HG02943 (cell line): Measurements from ENCODE around the gene TMCC1.
"Not testable (repeated sequence)": the region's sequence is repeated elsewhere in the genome, so short reads cannot be mapped to it uniquely, and the experiment has no call there.

Source experiments
- ATAC-seq: cut with Tn5 transposase; IDR thresholded peaks from one replicate; pipeline ENCODE4 v1.9.1; 2021; ENCODE audit warnings: mild to moderate bottlenecking, low read depth, moderate library complexity; ENCODE audit not compliant: unreplicated experiment

The TMCC1 gene

DNA sequence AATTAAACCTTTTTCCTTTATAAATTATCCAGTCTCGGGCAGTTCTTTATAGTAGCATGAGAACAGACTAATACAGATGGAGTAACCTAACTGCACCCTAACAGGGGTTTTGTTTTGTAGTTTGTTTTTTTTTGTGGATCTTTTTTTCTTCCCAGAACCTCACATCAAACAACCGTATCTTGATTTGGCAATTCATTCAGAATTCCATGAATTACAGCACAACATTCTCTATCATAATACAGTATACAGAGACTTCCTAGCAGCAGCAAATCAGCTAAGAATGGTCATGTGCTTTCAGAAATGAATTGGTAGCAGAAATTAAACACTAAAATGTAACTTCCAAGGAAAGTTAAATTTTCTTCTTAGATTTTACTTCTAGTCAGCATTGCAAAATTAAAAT, 114.6 kb downstream of the TMCC1 start:
- no peak for ATAC-seq

DNA sequence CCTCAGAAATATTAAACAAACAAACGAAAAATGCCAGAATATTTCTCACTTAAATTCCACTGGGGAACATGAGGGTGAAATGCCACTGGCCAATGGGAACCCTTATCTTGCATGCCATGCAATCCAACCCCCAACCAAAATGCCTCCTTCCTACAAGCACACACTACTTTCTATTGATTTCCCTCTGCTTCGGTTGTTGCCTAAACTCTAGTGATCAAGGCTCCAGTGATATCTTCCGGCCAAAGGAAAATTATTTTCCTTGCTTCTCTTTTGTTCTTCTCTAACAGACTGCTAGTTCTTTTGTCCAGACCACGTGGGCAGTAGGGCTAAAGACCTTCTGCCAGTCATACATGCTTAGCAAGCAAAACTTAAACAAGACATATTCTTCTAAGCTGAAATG, 115.7 kb downstream of the TMCC1 start:
- ATAC-seq = no peak

DNA sequence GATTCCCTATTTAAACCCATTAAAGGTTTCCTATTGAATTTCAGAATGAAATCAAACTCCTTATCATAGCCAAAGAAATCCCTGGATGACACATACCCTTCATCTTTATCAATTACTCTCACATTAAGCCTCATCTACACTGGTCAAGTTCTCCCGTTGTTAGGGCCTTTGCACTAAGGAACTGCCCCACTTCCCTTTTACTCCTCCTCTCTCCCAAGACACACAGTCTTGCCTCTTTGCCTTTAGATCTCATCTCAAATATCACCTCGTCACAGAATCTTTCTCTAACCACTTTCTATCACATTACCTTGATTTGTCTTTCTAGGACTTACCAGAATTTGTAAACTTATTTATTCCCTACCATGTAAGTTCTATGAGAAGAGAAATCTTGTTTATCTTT, 117.6 kb downstream of the TMCC1 start:
- no peak for ATAC-seq

DNA sequence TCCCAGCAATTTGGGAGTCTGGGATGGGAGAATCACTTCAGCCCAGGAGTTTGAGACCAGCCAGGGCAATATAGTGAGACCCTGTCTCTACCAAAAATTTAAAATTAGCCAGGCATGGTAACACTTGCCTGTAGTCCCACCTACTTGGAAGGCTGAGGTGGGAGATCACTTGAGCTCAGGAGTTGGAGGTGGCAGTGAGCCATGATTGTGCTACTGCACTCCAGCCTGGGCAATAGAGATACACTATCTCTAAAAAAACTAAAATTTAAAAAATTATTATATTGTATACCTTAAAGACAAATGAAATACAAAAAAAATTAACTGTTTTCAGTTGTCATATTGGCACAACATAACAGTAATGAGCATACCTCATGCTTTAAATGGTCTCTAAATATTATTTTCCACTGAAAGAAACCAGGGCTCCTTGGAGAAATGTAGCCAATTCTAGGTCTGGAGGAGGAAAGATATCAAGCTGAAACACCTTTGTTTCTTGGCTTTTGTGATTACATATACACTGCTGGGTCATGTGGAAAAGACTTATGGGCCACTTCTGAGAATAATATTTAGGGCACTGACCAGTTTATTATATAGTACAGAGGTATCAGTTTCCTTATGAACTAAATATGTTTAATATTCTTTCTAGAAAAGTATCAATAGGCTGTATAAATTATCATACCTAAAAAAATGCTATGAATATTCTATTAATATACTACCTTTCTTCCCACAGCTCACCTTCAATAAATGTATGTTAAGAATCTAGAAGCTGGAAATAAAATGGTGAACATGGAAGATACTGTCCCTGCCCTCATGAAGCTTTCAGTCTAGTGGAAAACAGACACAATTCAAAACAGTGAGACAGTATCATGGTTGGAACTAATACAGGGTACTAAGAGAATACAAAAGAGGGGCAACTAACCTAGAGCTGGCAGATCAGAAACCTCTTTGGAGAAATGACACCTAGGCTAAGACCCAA, 119.5 kb downstream of the TMCC1 start:
- ATAC-seq = no peak

DNA sequence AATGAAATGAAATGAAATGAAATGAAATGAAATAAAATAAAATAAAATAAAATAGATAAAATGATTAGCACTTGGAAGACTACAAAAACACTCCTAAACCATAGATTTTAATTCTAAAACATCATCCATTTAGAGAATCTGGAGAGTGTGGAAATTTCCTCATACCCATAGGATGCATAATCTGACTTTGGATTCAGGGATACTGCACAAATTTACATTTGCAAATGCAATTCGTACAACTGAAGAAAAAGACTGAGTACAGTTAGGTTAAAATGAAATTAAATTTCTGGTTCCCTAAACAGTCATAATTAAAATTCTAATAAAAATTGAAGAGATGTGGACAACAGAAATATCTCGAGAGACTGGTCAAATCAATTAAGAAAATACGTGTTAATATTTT, 122.9 kb downstream of the TMCC1 start:
- ATAC-seq = no peak

DNA sequence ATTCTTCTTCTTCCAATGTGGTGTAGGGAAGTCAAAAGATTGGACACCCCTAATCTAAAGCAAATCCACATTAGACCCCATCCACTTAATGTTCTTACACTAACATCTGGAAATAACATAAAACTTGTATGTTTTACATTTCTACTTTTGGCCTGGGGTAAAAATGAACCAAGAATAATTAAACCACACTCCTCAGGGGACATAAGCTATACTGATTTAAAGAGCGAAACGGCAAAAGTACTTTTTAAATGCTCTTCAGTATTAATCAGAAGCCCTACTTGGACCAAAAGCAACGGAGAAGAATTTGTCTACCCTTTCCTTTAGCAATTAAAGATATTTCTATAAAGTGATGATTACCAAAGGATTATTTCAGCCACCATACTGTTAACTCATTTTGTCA, 123.9 kb downstream of the TMCC1 start:
- ATAC-seq = no peak

DNA sequence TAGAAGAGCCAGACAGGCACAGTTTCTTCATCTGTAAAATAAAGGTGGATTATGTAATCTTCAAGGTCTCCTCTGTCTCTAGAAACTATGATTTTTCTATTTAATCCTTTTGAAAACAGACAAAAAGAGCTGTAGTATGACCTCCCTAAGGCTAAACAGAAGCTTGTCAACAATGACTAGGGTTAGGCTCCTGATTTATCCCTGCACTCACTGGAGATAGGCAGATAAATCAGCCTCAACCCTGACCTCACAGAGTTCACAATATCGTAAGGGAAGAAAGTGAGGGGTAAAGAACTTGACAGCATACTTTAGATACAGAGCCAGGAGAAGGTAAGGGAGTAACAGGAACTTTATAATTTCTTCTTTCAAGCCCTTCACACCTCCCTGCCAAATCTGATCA, 124.8 kb downstream of the TMCC1 start:
- ATAC-seq = no peak

DNA sequence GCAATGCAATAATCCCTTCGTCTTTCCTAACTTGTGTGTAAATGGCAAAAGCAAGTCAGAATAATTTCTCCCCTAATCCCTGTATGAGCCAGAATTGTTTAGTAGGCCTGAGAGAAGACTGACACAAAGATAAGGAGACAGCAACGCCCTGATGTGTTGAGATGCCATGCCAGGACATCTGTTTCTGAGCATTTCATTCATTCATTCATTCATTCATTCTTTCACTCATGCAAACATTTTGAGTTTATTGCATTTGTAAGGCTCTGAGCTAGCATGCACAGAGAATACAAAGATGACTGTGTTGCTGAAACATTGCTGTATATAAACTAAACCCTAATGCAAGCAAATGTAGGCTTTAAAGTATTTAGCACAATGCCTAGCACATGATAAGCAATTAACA, 127.4 kb downstream of the TMCC1 start:
- no peak for ATAC-seq

DNA sequence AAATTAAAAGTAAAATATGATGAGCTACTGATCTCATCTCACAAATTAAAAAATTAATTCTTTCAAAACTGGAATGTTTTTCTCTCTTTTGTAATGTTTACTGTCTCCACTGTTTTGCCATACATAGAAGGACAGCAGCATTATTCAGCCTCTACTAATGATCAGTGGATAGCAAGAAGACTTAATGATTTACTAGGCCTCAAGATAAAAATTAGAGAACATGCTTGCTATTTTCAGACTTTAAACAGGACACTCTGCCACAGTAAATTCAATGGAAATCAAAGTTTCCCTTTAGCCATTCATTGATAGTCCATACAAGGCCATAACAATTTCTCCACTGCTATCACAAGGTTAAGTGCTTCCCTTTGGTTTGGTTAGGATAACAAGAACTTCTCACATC, 129.4 kb downstream of the TMCC1 start:
- ATAC-seq = no peak

DNA sequence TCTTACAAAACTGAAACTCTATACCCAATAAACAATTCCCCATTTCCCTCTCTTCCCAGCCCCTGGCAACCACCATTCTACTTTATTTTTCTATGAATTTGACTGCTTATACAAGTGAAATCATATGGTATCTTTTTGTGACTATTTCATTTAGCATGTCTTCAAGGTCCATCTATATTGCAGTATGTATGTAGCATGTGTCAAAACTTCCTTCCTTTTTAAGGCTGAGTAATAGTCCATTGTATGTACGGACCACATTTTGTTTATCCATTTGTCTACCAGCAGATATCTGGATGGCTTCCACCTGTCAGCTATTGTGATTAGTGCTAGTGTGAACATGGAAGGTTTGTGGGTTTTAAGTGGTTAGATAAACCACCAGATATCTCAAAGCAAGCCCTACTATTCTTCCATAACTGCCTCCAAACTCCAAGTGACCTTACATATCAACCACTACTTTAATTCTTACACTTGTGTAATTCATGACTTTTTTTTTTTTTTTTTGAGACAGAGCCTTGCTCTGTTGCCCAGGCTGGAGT, 134.7 kb downstream of the TMCC1 start:
- ATAC-seq = no peak

DNA sequence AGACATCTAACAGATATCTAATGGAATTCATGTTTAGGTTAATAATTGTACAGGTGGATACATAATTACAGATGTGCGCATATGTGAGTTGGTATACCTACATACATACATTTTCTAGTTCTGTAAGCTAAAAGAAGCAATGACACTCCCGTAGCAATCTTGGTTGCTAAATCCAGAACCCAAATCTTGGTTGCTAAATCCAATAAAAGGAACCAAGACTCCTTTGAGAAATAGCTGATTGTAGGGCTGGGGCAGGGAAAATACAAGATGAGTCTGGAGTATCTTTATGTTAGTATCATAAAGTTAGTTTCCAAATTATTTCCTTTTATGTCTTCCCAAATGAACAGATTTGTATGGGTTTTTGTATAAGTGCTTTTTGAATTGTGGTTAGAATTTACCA, 135.2 kb downstream of the TMCC1 start:
- ATAC-seq = no peak

DNA sequence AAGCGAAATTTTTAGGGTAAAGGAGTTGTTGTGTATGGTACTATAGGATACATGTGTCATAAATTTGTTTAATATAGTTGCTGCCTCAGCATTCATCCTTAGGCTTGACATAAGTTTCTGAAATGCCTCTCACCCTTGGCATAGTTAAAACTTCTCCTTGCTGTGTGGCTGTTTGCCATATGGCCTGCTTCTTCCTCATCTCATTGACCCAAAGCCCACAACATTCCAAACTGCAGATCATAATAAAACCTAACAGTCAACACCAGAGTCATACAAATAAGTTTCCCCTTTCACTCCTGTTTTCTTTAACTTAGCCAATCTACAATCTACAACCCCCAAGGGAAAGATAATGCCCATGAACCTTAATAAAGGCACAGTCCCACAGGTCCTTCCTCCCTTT, 136.6 kb downstream of the TMCC1 start:
- ATAC-seq = no peak

DNA sequence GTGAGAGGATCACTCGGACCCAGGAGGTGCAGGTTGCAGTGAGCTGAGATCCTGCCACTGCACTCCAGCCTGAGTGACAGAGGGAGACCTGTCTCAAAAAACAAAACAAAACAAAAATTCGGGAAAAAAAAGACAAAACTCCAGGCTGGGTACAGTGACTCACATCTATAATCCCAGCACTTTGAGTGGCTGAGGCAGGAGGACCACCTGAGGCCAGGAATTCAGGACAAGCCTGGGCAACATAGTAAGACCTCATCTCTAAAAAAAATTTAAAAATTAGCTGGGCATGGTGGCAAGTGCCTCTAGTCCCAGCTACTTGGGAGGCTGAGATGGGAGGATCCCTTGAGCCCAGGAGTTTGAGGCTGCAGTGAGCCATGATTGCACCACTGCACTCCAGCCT, 142.4 kb downstream of the TMCC1 start:
- not testable (repeated sequence) for ATAC-seq

DNA sequence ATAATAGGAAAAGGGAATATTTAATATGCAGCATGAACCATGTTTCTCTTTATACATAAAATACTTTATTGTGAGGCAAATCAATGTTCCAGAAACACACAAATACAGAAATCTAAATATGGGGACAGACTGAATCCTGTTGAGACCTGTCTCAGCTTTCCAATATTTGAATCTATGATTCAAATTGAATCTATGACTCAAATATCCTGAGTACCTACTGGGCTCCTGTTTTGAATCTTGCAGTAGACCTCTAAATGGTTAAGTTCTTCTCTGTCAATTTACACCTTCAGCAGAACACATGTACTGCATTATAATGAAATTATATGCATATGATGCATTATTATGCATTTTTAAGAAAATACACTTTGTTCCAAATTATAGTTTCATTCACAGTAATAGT, 143.8 kb downstream of the TMCC1 start:
- ATAC-seq = no peak

DNA sequence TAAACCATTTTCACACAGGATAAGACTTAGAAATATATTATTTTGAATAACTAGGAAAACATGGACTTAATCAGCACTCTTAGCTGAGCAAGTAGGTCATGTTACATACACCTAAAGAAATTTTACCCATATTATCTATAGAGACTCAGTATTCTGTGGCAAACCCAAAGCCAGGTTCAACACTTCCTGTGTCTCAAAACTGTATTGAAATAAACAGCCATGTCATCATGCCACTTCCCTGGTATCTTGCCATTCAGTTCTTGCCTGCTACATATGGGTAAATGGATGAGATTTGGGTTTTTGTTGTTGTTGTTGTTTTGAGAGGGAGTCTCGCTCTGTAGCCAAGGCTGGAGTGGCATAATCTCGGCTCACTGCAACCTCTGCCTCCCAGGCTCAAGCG, 145.5 kb downstream of the TMCC1 start:
- no peak for ATAC-seq

DNA sequence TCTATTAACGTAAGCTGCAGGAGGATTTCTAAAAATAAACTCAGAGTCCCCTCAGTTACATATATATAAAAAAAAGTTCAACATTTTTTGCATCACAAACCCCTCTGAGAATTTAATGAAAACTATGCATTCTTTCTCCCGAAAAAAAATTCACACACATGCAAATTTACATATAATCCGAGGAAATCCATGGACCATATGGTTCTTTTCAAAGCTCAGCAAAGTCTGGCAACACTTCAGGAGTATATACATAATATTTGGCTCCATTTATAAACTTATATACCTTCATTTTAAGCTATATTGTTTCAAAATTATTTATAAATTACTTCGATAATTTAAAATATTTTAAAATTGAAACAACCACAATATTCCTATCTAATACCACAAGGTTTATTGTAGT, 146.4 kb downstream of the TMCC1 start:
- no peak for ATAC-seq

DNA sequence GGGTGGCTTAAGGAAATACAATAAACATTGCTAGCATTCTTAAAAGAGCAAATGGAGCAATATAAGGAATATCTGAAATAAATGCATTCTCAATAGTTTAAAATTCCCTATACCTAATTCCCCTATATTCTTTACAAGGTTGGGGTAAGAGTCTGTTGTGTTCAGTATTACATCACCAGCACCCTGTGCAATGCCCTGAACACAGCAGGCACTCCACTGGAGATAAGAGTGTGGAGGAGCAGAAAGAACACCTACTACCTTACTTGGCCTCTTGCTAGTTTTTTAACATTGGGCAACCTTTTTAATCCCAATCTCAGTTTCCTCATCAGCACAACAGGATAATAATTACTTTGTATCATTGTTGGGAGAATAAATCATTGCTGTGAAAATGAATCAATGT, 146.9 kb downstream of the TMCC1 start:
- ATAC-seq = no peak

DNA sequence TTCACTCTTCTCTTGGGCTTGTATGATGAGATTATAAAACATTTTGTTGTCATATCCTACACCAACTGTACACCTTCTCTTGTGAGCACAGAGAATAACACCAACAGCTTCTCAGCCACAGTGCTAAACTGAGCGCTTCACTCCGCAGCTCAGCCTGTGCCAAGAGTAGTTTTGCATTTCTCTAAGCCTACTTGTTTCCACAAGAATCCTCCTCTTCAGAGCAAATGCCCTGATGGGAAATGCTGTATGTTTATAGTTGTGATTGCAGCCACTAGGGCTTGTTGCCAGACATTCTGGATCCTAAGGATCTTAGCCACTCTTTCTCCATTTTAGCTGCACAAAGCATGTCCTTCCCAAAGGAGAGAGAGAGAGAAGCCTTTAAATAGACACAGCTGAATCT, 148.3 kb downstream of the TMCC1 start:
- no peak for ATAC-seq

DNA sequence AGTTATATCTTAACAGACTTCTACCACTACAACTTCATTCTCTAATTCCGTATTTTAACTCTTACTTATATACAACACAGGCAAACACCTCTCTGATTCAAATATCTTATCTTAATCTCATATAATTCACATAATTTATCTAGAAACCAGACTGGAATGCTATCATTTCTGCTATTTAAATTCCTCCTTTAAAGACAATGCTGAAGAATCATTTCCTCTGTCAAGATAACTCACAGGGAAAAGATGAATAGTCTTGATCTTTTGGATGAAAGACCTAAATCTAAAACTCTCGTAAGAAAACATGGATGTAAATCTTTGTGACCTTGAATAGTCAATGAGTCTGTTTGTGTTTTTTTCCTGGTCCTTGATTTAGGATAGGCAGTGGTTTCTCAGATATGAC, 151.7 kb downstream of the TMCC1 start:
- no peak for ATAC-seq

DNA sequence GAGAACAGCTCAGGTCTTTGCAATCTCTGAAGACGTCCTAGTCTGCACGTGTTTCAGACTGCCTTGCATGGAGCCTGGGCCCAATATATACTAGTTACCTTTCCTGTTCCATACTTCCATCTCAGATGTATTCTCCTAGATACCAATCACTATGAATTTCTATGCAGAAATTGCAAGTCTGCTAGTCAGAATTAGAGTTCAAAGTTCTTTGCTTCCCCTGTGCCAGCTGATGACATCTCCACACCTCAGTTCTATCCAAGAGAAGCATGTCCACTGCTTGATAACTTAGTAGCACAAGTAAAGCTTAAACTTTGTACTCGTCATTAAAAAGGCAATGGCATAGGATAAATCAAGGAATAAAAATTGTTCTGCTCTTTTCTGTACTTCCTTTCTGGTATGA, 153.4 kb downstream of the TMCC1 start:
- no peak for ATAC-seq

DNA sequence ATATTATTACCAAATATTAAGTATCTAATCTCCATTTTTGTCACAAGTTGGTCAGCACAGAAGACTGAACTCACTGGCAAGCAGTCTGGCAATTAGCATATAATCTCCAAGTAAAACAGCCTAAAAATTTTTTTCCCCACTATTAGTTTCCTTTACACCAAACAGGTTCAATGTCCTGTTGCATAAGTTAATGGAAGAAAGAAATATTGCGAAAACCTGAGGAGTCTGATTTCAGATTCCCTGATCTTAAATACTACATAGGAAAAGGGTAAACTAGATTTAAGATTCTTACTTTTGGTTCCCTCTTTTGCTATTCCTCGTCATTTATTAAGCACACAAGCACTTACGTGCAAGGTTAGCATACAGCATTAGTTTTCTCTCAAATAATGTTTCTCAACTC, 153.9 kb downstream of the TMCC1 start:
- no peak for ATAC-seq

DNA sequence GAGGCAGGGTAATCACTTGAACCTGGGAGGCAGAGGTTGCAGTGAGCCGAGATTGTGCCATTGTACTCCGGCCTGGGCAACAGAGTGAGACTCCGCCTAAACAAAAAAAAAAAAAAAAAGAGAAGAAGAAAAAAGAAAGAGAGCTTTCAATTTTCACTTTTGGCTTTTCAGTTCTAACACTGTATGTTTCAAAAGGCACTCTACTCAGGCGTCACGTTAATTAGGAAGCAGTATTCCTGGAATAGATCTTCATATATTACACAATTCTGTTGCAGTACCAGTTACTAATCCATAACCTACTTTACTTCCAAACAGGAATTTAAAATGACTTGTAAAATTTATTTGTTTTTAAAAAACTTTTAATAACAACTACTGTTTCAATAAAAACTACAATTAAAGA, 155.3 kb downstream of the TMCC1 start:
- ATAC-seq = no peak
